Stimulated activated CD8-positive, alpha-beta memory T cell treated with anti-CD3 and anti-CD28 coated beads, Interleukin-15, amount 100 ng/mL, for 4 hours (primary cell): ENCODE results near the gene FOXO4.

Source experiments
- DNase-seq, 2 donors: peaks; one replicate each; pipeline ENCODE4 v3.0.0-alpha.2; 2020; ENCODE audit warnings: low read depth in 2 of 2

FOXO4 gene

DNA sequence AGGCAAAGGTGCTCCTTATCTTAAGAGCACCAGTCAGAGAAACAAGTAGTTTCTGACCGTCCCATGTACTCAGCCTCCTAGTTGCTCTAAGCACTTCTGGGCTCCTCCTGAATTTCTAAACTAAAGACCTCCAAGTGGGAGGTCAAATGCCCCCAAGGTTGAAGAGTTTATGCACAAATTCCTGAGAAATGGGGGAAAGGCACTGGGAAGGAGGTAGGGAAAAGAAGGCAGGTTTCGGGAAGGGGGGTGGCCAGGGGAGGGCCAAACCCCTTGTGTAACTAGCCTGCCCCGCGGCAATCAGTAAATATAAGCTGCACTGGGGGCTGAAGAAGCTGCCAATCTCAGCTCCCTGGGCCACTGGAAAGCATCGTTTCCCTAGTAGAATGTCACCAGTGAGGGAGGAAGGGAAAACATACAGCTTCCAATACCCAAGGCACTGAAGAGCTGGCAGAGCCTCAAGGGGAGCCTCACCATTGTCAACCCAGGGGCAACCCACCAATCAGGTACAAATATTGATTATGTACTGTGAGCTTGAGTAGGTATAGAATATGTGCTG, 3.4 kb downstream of the FOXO4 start:
- DNase-seq: no peak

DNA sequence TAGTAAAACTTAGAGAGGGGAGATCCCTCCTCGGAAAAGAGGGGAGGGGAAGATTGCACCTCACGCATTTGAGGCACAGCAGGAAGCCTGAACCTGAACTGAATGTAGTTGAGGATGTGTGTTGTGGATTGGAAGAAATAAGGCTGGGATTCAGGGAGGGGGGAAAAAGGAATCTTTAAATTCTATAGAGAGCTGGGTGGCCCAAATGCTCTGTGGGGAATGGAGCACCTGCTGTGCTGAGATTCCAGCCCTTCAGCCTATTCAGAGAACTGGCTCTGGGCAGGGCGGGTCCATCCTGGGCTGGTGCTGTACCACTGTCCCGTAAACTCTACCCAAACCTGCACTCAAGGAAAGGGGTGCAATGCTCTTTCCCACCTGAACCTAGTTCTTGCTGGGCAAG, 4.1 kb downstream of the FOXO4 start:
- DNase-seq: no peak

DNA sequence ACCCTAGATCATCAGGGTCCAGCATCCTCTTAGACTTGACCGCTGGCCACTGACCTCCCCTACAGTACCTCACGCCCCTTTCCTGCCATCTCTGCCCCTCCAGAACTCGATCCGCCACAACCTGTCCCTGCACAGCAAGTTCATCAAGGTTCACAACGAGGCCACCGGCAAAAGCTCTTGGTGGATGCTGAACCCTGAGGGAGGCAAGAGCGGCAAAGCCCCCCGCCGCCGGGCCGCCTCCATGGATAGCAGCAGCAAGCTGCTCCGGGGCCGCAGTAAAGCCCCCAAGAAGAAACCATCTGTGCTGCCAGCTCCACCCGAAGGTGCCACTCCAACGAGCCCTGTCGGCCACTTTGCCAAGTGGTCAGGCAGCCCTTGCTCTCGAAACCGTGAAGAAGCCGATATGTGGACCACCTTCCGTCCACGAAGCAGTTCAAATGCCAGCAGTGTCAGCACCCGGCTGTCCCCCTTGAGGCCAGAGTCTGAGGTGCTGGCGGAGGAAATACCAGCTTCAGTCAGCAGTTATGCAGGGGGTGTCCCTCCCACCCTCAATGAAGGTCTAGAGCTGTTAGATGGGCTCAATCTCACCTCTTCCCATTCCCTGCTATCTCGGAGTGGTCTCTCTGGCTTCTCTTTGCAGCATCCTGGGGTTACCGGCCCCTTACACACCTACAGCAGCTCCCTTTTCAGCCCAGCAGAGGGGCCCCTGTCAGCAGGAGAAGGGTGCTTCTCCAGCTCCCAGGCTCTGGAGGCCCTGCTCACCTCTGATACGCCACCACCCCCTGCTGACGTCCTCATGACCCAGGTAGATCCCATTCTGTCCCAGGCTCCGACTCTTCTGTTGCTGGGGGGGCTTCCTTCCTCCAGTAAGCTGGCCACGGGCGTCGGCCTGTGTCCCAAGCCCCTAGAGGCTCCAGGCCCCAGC, 5.2 kb downstream of the FOXO4 start:
- DNase-seq: no peak

- DNase-seq: no peak
Observed at GRCh38 chrX:71102292-71102691, 6.6 kb downstream of the FOXO4 start.

- no peak for DNase-seq
Observed at GRCh38 chrX:71103110-71103983, 7.7 kb downstream of the FOXO4 start.

GRCh38 chrX:71105628-71106027, 10.0 kb downstream of the FOXO4 start:
- DNase-seq: no peak

DNA sequence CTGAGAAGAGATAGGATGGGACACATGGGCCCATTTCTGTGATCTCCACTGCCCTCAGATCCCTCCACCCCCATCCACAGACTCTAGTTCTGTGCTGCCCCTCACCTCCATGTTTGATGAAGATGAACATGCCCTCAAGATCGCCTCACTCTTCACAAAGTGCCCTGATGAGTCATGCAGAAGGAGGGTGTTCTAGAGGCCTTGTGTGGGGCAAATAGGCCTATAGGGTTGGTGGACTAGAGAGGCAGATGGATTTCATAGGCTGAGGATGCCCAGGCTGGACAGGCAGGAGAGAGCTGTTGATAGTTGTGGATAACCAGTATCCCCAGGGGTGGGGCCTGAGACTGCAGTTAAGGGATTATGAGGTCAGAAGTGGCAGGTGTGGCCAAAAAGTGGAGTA, 10.8 kb downstream of the FOXO4 start, which contains the start of gene CXorf65:
Gene CXorf65 (minus strand): TSS at position 314 of the 400 bp plus-strand sequence. CDS start 184 bp downstream, at position 130.
- no peak for DNase-seq

GRCh38 chrX:71107245-71107644, 11.6 kb downstream of the FOXO4 start:
- DNase-seq: no peak

DNA sequence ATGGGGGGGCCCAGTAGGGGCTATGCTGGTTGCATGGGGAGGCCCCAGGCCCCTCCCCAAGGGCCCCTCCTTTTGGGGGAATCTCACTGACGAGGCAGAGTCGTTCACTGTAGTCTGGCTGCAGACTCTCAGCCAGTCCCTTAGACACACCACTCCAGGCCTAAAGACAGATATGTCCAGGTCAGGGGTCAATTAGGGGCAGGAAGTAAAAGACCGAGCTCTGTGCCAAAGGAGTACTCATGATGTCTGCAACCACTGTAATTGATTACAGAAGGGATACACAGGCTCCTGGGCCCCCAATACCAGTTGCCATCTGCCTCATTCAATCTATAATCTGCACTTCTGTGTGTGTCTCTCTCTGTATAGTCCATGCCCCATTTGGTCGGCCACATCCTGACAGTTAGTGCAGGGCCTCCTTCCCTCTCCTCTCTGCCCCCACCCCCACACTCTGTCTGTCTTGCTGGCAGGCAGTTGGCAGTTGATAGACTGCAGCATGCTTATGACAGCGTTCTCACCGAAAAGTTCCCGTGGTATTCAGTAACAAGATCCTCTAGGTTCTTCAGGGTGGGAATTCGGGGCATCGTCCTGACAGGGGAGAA, 12.2 kb downstream of the FOXO4 start:
- no peak for DNase-seq

DNA sequence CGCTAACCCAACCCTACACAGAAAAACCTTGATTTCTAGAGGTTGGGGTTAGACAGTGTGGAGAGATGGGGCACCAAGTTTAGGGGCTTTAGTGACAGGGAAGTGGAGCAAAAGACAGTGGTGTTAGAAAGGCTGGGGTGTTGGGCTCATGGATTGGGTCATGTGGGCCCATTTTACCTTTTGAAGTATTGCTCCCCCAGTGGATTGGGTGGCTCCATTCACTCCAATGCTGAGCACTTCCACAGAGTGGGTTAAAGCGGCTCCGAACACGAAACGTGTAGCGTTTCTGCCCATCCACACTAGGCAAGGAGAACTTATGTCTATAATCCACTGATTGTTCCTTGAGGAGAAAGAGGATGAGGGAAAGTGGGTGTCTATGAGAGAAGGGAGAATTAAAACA, 13.4 kb downstream of the FOXO4 start:
- DNase-seq: no peak

- DNase-seq: peak; percentile 50 to 78
Observed at GRCh38 chrX:71111141-71111843, 15.6 kb downstream of the FOXO4 start, which contains the start of gene IL2RG. TSS of gene IL2RG (minus strand) at chrX:71111577. CDS start at chrX:71111539, 38 bp downstream.

- DNase-seq: no peak
Observed at GRCh38 chrX:71111921-71112431, 16.3 kb downstream of the FOXO4 start.

GRCh38 chrX:71117358-71117757, 21.7 kb downstream of the FOXO4 start:
- DNase-seq: no peak

DNA sequence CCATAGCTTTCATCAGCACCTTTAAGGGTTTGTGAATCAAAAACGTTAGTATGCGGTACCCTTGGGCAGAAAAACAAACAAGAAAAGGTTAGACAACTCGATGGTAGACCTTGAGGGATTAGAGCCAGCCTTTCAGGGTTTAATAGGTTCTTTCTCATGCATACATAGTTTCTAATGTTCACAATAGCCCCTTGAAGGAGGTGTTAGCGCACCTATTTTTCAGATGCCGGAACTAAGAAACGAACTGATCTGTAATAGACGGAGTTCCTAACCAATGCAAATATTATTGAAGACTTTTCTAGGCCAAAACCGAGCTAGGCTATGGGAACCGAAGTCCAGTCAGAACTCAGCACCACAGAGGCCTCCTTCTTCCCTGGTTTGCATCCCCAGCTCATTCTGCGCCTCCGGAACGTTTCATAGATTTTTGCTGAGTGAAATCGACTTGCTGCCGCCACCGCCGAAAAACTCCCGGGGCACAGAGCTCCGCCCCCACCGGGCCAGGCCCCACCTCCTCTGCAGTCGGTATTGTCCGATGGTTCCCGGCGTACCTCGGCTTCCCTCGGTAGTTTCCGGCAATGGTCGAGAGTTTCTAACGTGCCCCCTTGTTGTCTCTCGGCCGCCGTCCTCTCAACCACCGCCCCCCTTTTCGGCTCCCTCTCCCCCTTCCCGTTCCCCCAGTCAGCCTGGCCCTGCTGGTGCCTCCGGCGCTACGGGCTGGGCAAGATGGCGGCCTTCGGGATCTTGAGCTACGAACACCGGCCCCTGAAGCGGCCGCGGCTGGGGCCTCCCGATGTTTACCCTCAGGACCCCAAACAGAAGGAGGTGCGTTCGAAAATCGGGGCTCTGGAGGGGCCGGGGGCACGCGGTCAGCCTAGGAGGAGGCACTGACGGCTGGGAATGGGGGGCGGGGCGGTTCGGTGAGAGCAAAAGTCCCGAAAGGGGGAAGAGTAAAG, 22.7 kb downstream of the FOXO4 start, which contains the start of gene MED12:
Gene MED12 (plus strand): TSS at position 565 of the 953 bp plus-strand sequence. CDS start 159 bp downstream, at position 724.
- DNase-seq: peak; percentile 56 to 58

- no peak for DNase-seq
Observed at GRCh38 chrX:71118985-71119535, 23.4 kb downstream of the FOXO4 start.

GRCh38 chrX:71128166-71128833, 32.6 kb downstream of the FOXO4 start:
- no peak for DNase-seq

- DNase-seq: peak; percentile 40 to 41
Observed at GRCh38 chrX:71128915-71129765, 33.5 kb downstream of the FOXO4 start.

DNA sequence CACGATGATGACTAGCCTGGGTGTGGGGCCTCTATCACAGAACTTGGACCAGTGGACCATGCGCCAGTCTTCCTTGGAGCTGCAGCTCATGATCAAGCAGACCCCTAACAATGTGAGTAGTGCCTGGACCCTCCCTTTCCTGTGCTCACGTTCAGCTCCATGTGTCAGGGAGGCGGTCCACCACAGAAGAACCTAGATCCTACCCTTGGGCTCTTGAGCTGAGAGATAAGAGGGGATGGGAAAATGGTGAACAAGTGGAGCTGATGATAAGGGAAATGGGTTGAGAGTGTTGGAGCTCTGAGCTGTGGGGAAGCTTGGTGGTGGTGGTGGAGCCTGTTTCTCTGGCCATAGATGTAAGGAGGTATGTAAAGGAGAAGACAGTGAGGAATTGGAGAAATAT, 35.9 kb downstream of the FOXO4 start:
- no peak for DNase-seq
